ENCODE data around the gene ADAM22. TPM values are rescaled to one million over a fixed set of nuclear protein-coding genes. Genes with fewer than 3 reads are reported as not detected.

The ADAM22 gene
- total RNA-seq, 1 experiment from 2014 or later, result 2.1 TPM

DNA sequence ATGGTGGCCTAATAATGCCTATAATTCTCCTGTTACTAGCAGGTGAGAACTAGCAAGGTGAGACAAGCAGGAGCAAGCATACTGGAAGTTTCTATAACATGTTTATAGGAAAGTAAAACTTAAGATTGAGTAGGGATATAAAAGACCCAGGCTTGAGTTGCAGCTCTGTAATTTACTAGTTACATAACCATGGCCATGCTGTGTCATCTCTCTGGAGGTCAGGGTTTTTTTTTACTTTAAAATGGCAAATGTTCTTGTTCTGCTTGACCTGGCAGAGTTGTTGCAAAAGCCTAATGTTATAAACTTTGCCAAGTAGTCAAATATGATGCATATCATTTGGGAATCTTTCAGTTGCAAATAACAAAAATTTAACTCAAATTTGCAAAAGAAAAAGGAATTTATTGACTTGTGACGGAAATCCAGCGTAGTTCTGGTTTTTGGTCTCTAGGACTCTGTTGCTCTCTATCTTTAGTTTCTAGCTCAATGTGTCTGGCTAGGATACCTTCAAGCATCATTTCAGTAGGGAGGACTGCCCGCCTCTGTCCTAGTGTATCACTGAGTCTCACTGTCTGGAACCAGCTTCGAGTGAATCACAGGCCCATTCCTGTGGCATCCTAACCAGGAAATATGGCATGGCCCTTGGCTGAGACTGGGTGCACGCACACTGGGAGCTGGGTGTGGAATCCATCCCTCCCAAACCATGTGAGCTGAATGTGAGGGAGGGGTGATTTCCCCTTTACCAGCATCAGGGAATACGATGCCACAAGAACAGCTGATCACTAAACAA is 67.9 kb downstream of the ADAM22 start:
- H3K4me3 ChIP-seq (ENCODE audit: insufficient read depth, low read depth, low read length), result no peak overlapping the region
- no peaks in the 10 kb centered on the region for H3K36me3 ChIP-seq (replicated peaks; ENCODE audit: control insufficient read depth, insufficient read depth, low read length)
- DNase-seq, result no peak

DNA sequence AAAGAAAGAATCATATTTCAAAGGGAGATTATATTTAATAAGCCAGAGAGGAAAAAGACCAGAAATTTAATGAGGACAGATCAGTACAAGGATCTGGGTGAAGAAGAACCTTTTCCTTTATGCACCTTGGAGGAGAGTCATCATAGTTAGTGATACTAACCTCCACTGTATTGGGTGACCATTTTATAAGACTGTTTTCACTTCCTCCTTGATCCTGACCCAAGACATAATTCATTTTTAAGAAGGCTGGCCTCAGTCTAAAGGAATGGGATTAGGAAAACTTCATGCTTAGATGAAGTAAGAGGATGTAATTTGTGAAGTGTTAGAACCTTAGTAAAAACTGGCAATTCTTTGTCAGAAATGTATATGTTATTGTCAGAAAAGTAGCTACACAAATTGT is 68.6 kb downstream of the ADAM22 start:
- DNase-seq, result no peak
- Histone ChIP-seq H3K27me3 (ENCODE audit: control insufficient read depth, insufficient read depth, low read length) (no peaks in the 10 kb centered on the region), H3K4me3 (ENCODE audit: insufficient read depth, low read depth, low read length) (no peak overlapping the region)

More for the DNA sequence above, 67.9 kb downstream of the ADAM22 start:
- no peaks in the 10 kb centered on the region for H3K27me3 ChIP-seq (ENCODE audit: control insufficient read depth, insufficient read depth, low read length)

DNA sequence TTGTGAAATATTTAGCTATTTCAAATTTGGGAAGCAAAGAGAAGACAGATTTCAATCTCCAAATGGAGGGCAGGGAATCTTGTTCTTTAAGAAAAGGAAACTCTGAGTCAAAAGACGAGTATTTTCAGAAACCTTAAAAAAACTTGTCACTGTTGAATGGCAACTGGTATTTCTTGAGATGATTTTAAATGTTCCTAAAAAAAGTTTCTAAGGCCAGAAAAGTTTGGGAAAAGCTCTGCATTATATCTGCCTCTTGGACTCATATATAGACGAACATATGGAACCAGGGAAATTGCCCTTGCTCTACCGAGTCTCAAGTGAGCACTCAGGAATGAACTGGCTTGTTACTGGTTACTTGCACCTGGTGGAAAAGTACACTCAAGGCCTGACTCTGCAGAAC is 69.5 kb downstream of the ADAM22 start:
- no peaks in the 10 kb centered on the region for H3K36me3 ChIP-seq (replicated peaks; ENCODE audit: control insufficient read depth, insufficient read depth, low read length)
- no peak overlapping the region for H3K4me3 ChIP-seq (ENCODE audit: insufficient read depth, low read depth, low read length)
- H3K27me3 ChIP-seq (ENCODE audit: control insufficient read depth, insufficient read depth, low read length), result no peaks in the 10 kb centered on the region
- no peak for DNase-seq

More for the DNA sequence above, 68.6 kb downstream of the ADAM22 start:
- no peaks in the 10 kb centered on the region for H3K36me3 ChIP-seq (replicated peaks; ENCODE audit: control insufficient read depth, insufficient read depth, low read length)

DNA sequence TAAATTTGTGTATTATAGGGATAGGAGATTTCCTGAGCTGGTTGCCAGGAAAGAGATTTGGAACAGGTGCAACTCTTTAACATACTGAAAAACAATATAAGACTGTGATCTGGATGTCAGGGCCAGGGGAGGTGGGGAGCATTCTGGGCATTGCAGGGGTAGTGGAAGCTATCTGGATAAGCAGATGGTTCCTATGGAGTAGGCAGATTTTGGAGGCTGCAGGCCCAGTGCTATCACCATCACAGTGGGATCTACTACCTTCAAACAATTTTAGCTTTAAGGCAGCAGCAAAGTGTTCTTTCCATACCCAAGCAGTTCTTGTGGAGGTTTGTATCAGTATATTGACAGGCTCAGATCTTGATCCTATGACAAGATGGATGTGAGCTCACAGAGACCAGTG is 71.1 kb downstream of the ADAM22 start:
- Histone ChIP-seq H3K4me3 (ENCODE audit: insufficient read depth, low read depth, low read length) (no peak overlapping the region), H3K27me3 (ENCODE audit: control insufficient read depth, insufficient read depth, low read length) (no peaks in the 10 kb centered on the region), H3K36me3 (replicated peaks; ENCODE audit: control insufficient read depth, insufficient read depth, low read length) (no peaks in the 10 kb centered on the region)
- DNase-seq, result no peak

DNA sequence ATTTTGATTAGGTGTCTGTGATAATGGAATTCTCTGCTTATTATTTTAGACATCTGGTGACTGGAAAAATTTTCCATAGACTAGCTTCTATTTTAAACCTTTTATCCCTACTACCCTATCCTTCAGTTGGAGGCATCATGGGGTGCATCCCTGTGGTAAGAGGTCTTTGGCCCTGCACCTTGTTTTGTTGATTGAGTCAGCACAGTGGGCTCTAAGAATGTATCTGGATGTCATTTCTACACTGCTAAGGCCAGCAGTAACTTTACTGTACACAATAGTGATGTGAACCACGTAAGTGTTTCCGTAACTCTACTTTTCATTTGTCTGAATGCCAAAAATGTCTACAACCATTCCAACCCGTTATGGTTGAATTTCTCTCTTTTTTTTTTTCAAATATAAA is 75.6 kb downstream of the ADAM22 start:
- H3K4me3 ChIP-seq (ENCODE audit: insufficient read depth, low read depth, low read length), result no peak overlapping the region
- no peak for DNase-seq
- no peaks in the 10 kb centered on the region for H3K27me3 ChIP-seq (ENCODE audit: control insufficient read depth, insufficient read depth, low read length)
- H3K36me3 ChIP-seq (replicated peaks; ENCODE audit: control insufficient read depth, insufficient read depth, low read length), result no peaks in the 10 kb centered on the region

GRCh38 chr7:88012086-88012485 is 78.0 kb downstream of the ADAM22 start:
- Histone ChIP-seq H3K4me3 (ENCODE audit: insufficient read depth, low read depth, low read length) (no peak overlapping the region), H3K27me3 (ENCODE audit: control insufficient read depth, insufficient read depth, low read length) (no peaks in the 10 kb centered on the region), H3K36me3 (replicated peaks; ENCODE audit: control insufficient read depth, insufficient read depth, low read length) (no peaks in the 10 kb centered on the region)
- DNase-seq, result no peak

GRCh38 chr7:88013981-88014380 is 79.9 kb downstream of the ADAM22 start:
- no peak overlapping the region for H3K4me3 ChIP-seq (ENCODE audit: insufficient read depth, low read depth, low read length)
- H3K36me3 ChIP-seq (replicated peaks; ENCODE audit: control insufficient read depth, insufficient read depth, low read length), result no peaks in the 10 kb centered on the region
- no peak for DNase-seq
- H3K27me3 ChIP-seq (ENCODE audit: control insufficient read depth, insufficient read depth, low read length), result no peaks in the 10 kb centered on the region

GRCh38 chr7:88014581-88014980 is 80.5 kb downstream of the ADAM22 start:
- no peaks in the 10 kb centered on the region for H3K27me3 ChIP-seq (ENCODE audit: control insufficient read depth, insufficient read depth, low read length)
- DNase-seq, result no peak
- no peak overlapping the region for H3K4me3 ChIP-seq (ENCODE audit: insufficient read depth, low read depth, low read length)
- H3K36me3 ChIP-seq (replicated peaks; ENCODE audit: control insufficient read depth, insufficient read depth, low read length), result no peaks in the 10 kb centered on the region

DNA sequence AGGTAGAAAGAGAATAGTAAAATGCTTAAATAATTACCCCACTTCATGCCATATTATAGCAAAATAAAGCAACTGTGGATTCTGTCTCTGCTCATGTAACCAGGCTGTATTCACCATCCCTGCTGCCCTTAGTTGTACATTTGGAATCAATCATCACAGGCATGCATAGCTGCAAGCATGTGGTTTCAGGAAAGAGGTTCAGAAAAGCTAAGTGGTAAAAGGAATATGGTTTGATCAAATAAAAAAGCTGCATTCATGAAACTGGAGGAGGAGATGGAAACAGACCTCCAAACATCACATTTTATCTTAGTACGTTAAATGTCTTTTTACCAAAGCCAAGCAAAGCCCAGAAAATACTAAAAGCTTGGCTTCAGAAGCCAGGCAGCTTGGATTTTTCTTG is 81.3 kb downstream of the ADAM22 start:
- Histone ChIP-seq H3K27me3 (ENCODE audit: control insufficient read depth, insufficient read depth, low read length) (no peaks in the 10 kb centered on the region), H3K4me3 (ENCODE audit: insufficient read depth, low read depth, low read length) (no peak overlapping the region), H3K36me3 (replicated peaks; ENCODE audit: control insufficient read depth, insufficient read depth, low read length) (no peaks in the 10 kb centered on the region)
- no peak for DNase-seq

GRCh38 chr7:88018501-88018900 is 84.5 kb downstream of the ADAM22 start:
- Histone ChIP-seq H3K4me3 (ENCODE audit: insufficient read depth, low read depth, low read length) (no peak overlapping the region), H3K36me3 (replicated peaks; ENCODE audit: control insufficient read depth, insufficient read depth, low read length) (no peaks in the 10 kb centered on the region), H3K27me3 (ENCODE audit: control insufficient read depth, insufficient read depth, low read length) (no peaks in the 10 kb centered on the region)
- DNase-seq, result no peak

DNA sequence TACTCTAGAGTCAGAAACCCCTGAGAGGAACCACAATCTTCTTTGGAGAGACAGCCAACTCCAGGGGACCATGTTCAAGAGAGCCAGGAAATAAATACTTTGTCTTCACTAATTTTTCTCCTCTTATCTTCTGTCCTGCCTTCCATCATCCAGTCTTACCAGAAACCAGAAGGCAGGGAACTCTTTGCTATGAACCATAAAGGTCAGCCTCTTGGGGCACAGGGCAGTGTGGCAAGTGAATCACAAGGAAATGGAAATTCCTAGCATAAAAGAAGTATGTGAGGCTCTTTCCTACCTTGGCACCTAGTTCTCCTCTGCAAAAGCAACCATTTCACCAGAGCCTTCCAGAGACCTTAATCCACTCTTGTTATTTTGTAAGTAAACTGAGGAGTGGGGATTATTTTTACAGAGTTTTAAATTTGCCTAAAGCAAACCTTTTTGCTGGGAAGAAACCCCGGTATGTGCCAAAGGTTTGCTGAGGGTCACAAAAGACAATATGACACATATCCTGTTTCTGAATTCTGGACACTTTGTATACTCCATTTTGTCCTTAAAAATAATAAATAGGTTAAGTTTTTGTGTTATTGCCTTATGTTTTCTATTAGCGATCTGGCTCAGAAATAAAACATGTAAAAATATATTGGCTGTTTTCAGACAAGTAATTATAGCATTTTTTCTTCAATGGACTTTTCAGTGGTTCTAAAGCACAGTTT is 87.1 kb downstream of the ADAM22 start:
- H3K27me3 ChIP-seq (ENCODE audit: control insufficient read depth, insufficient read depth, low read length), result no peaks in the 10 kb centered on the region
- DNase-seq, result no peak
- no peak overlapping the region for H3K4me3 ChIP-seq (ENCODE audit: insufficient read depth, low read depth, low read length)
- H3K36me3 ChIP-seq (replicated peaks; ENCODE audit: control insufficient read depth, insufficient read depth, low read length), result no peaks in the 10 kb centered on the region

- no peak overlapping the region for H3K4me3 ChIP-seq (ENCODE audit: insufficient read depth, low read depth, low read length)
- no peaks in the 10 kb centered on the region for H3K27me3 ChIP-seq (ENCODE audit: control insufficient read depth, insufficient read depth, low read length)
- H3K36me3 ChIP-seq (replicated peaks; ENCODE audit: control insufficient read depth, insufficient read depth, low read length), result no peaks in the 10 kb centered on the region
- DNase-seq, result no peak
Measured at GRCh38 chr7:88027724-88028123, 93.7 kb downstream of the ADAM22 start.

DNA sequence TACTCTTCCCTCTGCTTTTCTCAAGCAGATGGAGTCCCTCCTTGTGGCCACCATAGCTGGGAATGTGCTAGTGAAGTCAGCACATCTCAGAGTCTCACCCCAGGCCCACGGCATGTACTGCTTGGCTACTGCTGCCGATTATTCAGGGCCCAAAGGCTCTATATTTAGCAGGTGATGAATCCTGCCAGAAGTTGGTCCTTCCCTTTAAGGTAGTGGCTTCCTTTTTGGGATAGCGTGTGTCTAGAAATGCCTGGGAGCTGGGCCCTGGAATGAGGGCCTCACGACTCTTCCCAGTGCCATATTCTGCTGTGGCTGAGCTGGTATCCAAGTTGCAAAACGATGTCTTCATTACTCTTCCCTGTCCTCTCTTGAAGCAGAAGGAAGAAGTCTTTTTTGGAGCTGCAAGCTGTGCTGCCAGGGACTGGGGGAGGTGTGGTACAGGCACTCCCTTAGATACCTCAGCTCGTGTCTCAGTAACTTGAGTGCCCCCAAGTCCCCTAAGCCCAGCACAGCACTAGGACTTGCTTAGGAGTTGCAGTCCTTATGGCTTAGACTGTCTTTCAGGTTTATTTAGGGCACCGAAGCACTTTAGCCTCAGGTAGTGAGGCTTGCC is 100.1 kb downstream of the ADAM22 start:
- H3K27me3 ChIP-seq (ENCODE audit: control insufficient read depth, insufficient read depth, low read length), result no peaks in the 10 kb centered on the region
- no peak overlapping the region for H3K4me3 ChIP-seq (ENCODE audit: insufficient read depth, low read depth, low read length)
- no peaks in the 10 kb centered on the region for H3K36me3 ChIP-seq (replicated peaks; ENCODE audit: control insufficient read depth, insufficient read depth, low read length)
- no peak for DNase-seq

- Histone ChIP-seq H3K4me3 (ENCODE audit: insufficient read depth, low read depth, low read length) (no peak overlapping the region), H3K27me3 (ENCODE audit: control insufficient read depth, insufficient read depth, low read length) (no peaks in the 10 kb centered on the region), H3K36me3 (replicated peaks; ENCODE audit: control insufficient read depth, insufficient read depth, low read length) (no peaks in the 10 kb centered on the region)
- DNase-seq, result no peak
Measured at GRCh38 chr7:88037050-88037449, 103.0 kb downstream of the ADAM22 start.

- Histone ChIP-seq H3K4me3 (ENCODE audit: insufficient read depth, low read depth, low read length) (no peak overlapping the region), H3K27me3 (ENCODE audit: control insufficient read depth, insufficient read depth, low read length) (no peaks in the 10 kb centered on the region), H3K36me3 (replicated peaks; ENCODE audit: control insufficient read depth, insufficient read depth, low read length) (no peaks in the 10 kb centered on the region)
- DNase-seq, result peak; percentile 5
Measured at GRCh38 chr7:88040694-88041093, 106.6 kb downstream of the ADAM22 start.

Measured in H7 (cell line).